K562 (cell line): ENCODE measurements around the gene PALMD. TPM values are rescaled to one million over a fixed set of nuclear protein-coding genes. Genes with fewer than 3 reads are reported as not detected.

Source experiments
- ATAC-seq: fragments of 200-7000 bp; cut with Tn5 transposase; 3 replicates; pipeline ENCODE4 v1.9.1; 2020; ENCODE audit warnings: moderate library complexity
- BruUV-seq: library from RNA; stranded (reverse); fragments of 400-500 nt; replicated peaks from 2 replicates; lab custom pipeline; 2021; lab: Mats Ljungman, UMichigan
- CTCF ChIA-PET: fragments of 300-600 bp; formaldehyde crosslinking; extraction: SDS; loops from one replicate; lab custom pipeline; 2021; ENCODE audit warnings: low intra/inter-chr PET ratio; lab: Yijun Ruan, JAX
- POLR2A ChIA-PET: fragments of 300-600, 350-650 bp; sonication (Branson Sonifier 250); formaldehyde crosslinking; extraction: SDS; loops from one replicate; lab custom pipeline; 2021; ENCODE audit warnings: antibody characterized with exemption, inconsistent platforms; lab: Yijun Ruan, JAX
- DNase-seq, 4 experiments: peaks; one replicate each; pipeline versions ENCODE4 v3.0.0 to v3.0.0-alpha.2; 2011 to 2018; ENCODE audit warnings: low spot score in 3 of 4, mixed read lengths in 3 of 4; ENCODE audit errors: extremely low read depth in 1 of 4
- FAIRE-seq: peaks from 2 replicates; lab custom pipeline; 2011; peaks lifted over from hg19 to GRCh38; lab: Jason Lieb, UNC
- H2AFZ ChIP-seq: 2 replicates; pipeline ENCODE4 v1.6.0; 2011; ENCODE audit warnings: low read depth, low read length, control low read depth, inconsistent platforms
- H3K27ac ChIP-seq: fragments of 200-600 bp; 3 replicates; pipeline ENCODE4 v1.8.0; 2011; ENCODE audit warnings: low read depth, mild to moderate bottlenecking, control low read depth, inconsistent platforms, low read length, moderate library complexity, mixed read lengths; ENCODE audit errors: extremely low read depth
- H3K27me3 ChIP-seq, 2 experiments: fragments of 300-600 bp in 1 of 2; 2 replicates in 1 of 2; 3 replicates in 1 of 2; pipeline versions ENCODE4 v1.6.0 to v1.8.0; 2011; ENCODE audit warnings: inconsistent platforms in 2 of 2, low read length in 2 of 2, mild to moderate bottlenecking in 1 of 2, mixed read lengths in 1 of 2, moderate library complexity in 1 of 2; ENCODE audit not compliant: control insufficient read depth in 2 of 2, insufficient read depth in 2 of 2
- H3K36me3 ChIP-seq: fragments of 300-600 bp; 3 replicates; pipeline ENCODE4 v1.8.0; 2011; ENCODE audit warnings: mild to moderate bottlenecking, low read length, inconsistent platforms; ENCODE audit not compliant: control insufficient read depth, insufficient read depth
- H3K4me1 ChIP-seq, 2 experiments: fragments of 200-600 bp in 1 of 2; replicated peaks in 1 of 2; 2 replicates in 1 of 2; 3 replicates in 1 of 2; pipeline versions ENCODE4 v1.5.1 to v1.8.0; 2011; ENCODE audit warnings: inconsistent platforms in 2 of 2, low read length in 2 of 2, mild to moderate bottlenecking in 1 of 2, mixed read lengths in 1 of 2, moderate library complexity in 1 of 2; ENCODE audit not compliant: control insufficient read depth in 2 of 2, insufficient read depth in 2 of 2
- H3K4me2 ChIP-seq: 2 replicates; pipeline ENCODE4 v1.6.1; 2011; ENCODE audit warnings: low read length, control low read depth, inconsistent platforms, mixed read lengths; ENCODE audit not compliant: insufficient read depth
- H3K4me3 ChIP-seq: fragments of 200-600 bp; sonication (generic), shearing (Covaris generic); 2 replicates; pipeline ENCODE4 v1.5.1; 2016; ENCODE audit warnings: control low read depth, inconsistent platforms
- H3K79me2 ChIP-seq: fragments of 200-600 bp; 3 replicates; pipeline ENCODE4 v1.8.0; 2011; ENCODE audit warnings: low read length, inconsistent platforms; ENCODE audit not compliant: control insufficient read depth, insufficient read depth
- H3K9ac ChIP-seq, 2 experiments: 2 replicates each; pipeline versions ENCODE4 v1.6.0 to v1.6.1; 2011; ENCODE audit warnings: low read depth in 2 of 2, low read length in 2 of 2, control low read depth in 1 of 2, inconsistent platforms in 1 of 2, mild to moderate bottlenecking in 1 of 2, mixed read lengths in 1 of 2; ENCODE audit not compliant: insufficient read depth in 1 of 2
- H3K9me1 ChIP-seq: one replicate; pipeline ENCODE4 v1.6.0; 2011; ENCODE audit warnings: inconsistent platforms, mild to moderate bottlenecking, low read length, moderate library complexity; ENCODE audit not compliant: control insufficient read depth, insufficient read depth
- H3K9me3 ChIP-seq: replicated peaks from 2 replicates; pipeline ENCODE4 v1.5.1; 2011; ENCODE audit warnings: low read depth, low read length, inconsistent platforms; ENCODE audit not compliant: control insufficient read depth, insufficient read depth
- H4K20me1 ChIP-seq: replicated peaks from 2 replicates; pipeline ENCODE4 v1.6.1; 2011; ENCODE audit warnings: low read length, inconsistent platforms, mixed read lengths; ENCODE audit not compliant: control insufficient read depth, insufficient read depth
- BACH1 ChIP-seq: fragments of 200-800 bp; sonication (Bioruptor generic); IDR thresholded peaks from 2 replicates; pipeline ENCODE4 v1.6.1; 2016; ENCODE audit warnings: missing genetic modification characterization, missing compliant biosample characterization
- DIDO1 ChIP-seq: fragments of 450-650 bp; IDR thresholded peaks from 2 replicates; pipeline ENCODE4 v1.6.1; 2016; ENCODE audit warnings: low read depth, missing biosample characterization, missing genetic modification characterization
- HNRNPUL1 ChIP-seq: fragments of 200-400 bp; formaldehyde crosslinking; IDR thresholded peaks from 2 replicates; pipeline ENCODE4 v1.6.1; 2017; ENCODE audit warnings: low read length
- KDM4B ChIP-seq, 2 experiments: fragments of 450-650 bp in 1 of 2; sonication (generic) in 1 of 2; IDR thresholded peaks; 2 replicates each; pipeline ENCODE4 v1.6.1; 2016 to 2017; ENCODE audit warnings: borderline replicate concordance in 2 of 2, antibody characterized with exemption in 1 of 2, low read depth in 1 of 2, mild to moderate bottlenecking in 1 of 2
- RAD21 ChIP-seq, 2 experiments: fragments of 250-450 bp in 1 of 2; fragments of 450-650 bp in 1 of 2; sonication (Bioruptor Pico) in 1 of 2; formaldehyde crosslinking in 1 of 2; IDR thresholded peaks in 1 of 2; conservative IDR thresholded peaks in 1 of 2; 2 replicates each; pipeline versions ENCODE4 v1.4.0 to v1.8.0; 2020 to 2022; ENCODE audit warnings: mild to moderate bottlenecking in 2 of 2, moderate library complexity in 1 of 2
- RBFOX2 ChIP-seq: fragments of 200-400 bp; formaldehyde crosslinking; IDR thresholded peaks from 2 replicates; pipeline ENCODE4 v1.6.1; 2017; ENCODE audit warnings: low read depth, mild to moderate bottlenecking, low read length, moderate library complexity
- RFX5 ChIP-seq: IDR thresholded peaks from 2 replicates; pipeline ENCODE4 v1.6.1; 2011; ENCODE audit warnings: low read depth, mild to moderate bottlenecking, improper control_type of control experiment, low read length
- WGBS: fragments of 100-300 bp; shearing (Covaris generic); methylation state at CpG from one replicate; pipeline ENCODE4 v1.1.6; 2016; ENCODE audit warnings: low coverage, mixed read lengths; ENCODE audit not compliant: insufficient coverage; ENCODE audit errors: missing lambda C conversion rate; 5-methylcytosine and 5-hydroxymethylcytosine counted together
- in situ Hi-C: fragments of 300-500 bp; cut with MboI; formaldehyde crosslinking; loops from 4 replicates; pipeline ENCODE4 v1.15.0; 2018; ENCODE audit warnings: inconsistent platforms, mixed read lengths
- intact Hi-C: fragments of 100-400 bp; cut with micrococcal nuclease; formaldehyde crosslinking; loops from 2 replicates; pipeline ENCODE4 v1.14.2; 2022
- polyA plus RNA-seq, 8 experiments: library from polyadenylated mRNA; depleted of rRNA in 4 of 8; stranded (reverse) in 5 of 8; unstranded in 3 of 8; fragments of >200 nt; fragmentation: Nextera tagmentation in 2 of 8; fragmentation: Illumina TruSeq in 1 of 8; extraction: Ambion mirVana in 2 of 8; extraction: Trizol in 1 of 8; gene quantifications; 2 replicates each; pipeline versions ENCODE4 v1.2.1 to v1.2.3, GENCODE V29; 2011 to 2014; ENCODE audit warnings: inconsistent platforms in 1 of 8, missing spikeins in 1 of 8
- total RNA-seq, 7 experiments: library from RNA; depleted of rRNA in 6 of 7; stranded (reverse); fragments of >200 nt in 6 of 7; fragmentation: Illumina TruSeq in 2 of 7; extraction: Trizol in 2 of 7; gene quantifications; 2 replicates each; pipeline versions ENCODE4 v1.2.1 to v1.2.3, GENCODE V29; 2011 to 2021; ENCODE audit warnings: low replicate concordance in 1 of 7
- TF ChIP-seq, protein P1 (sequence below): sonication (generic); formaldehyde crosslinking; IDR thresholded peaks from 2 replicates; pipeline ENCODE4 v1.8.0; 2023; ENCODE audit warnings: mild to moderate bottlenecking, missing genetic modification reagents
- TF ChIP-seq, protein P2 (sequence below), 2 experiments: IDR thresholded peaks; 2 replicates each; pipeline ENCODE4 v1.6.1; 2012; ENCODE audit warnings: improper control_type of control experiment in 2 of 2, low read depth in 2 of 2, low read length in 2 of 2, borderline replicate concordance in 1 of 2
- TF ChIP-seq, protein P3 (sequence below): fragments of 250-450 bp; sonication (Bioruptor Pico); IDR thresholded peaks from 2 replicates; pipeline ENCODE4 v1.8.0; 2022; ENCODE audit warnings: inconsistent platforms, mild to moderate bottlenecking, moderate library complexity, borderline replicate concordance
- TF ChIP-seq, protein P4 (sequence below): fragments of 250-450 bp; sonication (Bioruptor Pico); IDR thresholded peaks from 2 replicates; pipeline ENCODE4 v1.4.0; 2020; ENCODE audit warnings: mild to moderate bottlenecking, moderate library complexity

PALMD gene
- total and polyA plus RNA-seq, 9 of the 15 experiments (the other 6 are each of a cell fraction or from before 2014, with no cell fraction given), result 2.7 to 13.5 (median 5.4) TPM

DNA sequence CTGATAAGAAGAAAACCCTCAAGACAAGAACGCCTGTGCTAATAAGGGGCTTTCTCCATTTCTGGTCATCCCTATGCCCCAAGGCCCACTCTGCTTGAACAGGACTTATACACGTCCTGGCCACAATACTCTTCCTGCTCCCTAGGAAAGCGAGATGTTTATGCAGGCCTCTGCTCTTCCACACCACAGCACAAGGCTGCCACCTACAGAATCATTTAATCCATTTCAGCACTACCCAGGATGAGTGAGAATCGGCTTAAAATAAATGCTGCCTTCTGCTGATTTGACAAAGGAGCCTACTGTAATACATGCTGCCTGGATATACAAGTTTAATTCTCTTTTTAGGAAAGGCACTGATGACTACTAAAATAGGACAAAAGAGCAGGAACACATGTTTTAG is 91.1 kb downstream of the PALMD start:
- Histone ChIP-seq H3K79me2 (no peaks in the 10 kb centered on the region), H3K27me3 (no peaks in the 10 kb centered on the region), H3K4me1 (no peaks in the 10 kb centered on the region), H3K9me1 (no peaks in the 10 kb centered on the region), H2AFZ (no peak overlapping the region), H3K4me2 (no peak overlapping the region), H3K4me3 (no peak overlapping the region), H4K20me1 (no peaks in the 10 kb centered on the region), H3K36me3 (peaks cover 81% of the 10 kb centered on the region), H3K9ac (no peak overlapping the region), H3K9me3 (no peaks in the 10 kb centered on the region), H3K27ac (no peak overlapping the region)
- ChIA-PET POLR2A (no interaction called here), CTCF (interaction anchor here (1.2 kb wide), 1 partner anchor 556 kb away, joined by 3 read pairs; no protein-coding TSS in a partner anchor)
- WGBS, result 42% methylated on average over 4 of the region's 4 CpGs
- TSS peak; percentile 4 for BruUV-seq
- peak; percentile 17 to 55 (median 37) for DNase-seq
- intact Hi-C loops (no loop called here), in situ Hi-C loops (no loop called here)
- FAIRE-seq, result peak; percentile 29
- ATAC-seq, result peak; percentile 94
- TF ChIP-seq BACH1, result no peak
- no peak for TF ChIP-seq HNRNPUL1
- TF ChIP-seq, protein P1, sequence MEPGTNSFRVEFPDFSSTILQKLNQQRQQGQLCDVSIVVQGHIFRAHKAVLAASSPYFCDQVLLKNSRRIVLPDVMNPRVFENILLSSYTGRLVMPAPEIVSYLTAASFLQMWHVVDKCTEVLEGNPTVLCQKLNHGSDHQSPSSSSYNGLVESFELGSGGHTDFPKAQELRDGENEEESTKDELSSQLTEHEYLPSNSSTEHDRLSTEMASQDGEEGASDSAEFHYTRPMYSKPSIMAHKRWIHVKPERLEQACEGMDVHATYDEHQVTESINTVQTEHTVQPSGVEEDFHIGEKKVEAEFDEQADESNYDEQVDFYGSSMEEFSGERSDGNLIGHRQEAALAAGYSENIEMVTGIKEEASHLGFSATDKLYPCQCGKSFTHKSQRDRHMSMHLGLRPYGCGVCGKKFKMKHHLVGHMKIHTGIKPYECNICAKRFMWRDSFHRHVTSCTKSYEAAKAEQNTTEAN, result no peak
- TF ChIP-seq, protein P2, sequence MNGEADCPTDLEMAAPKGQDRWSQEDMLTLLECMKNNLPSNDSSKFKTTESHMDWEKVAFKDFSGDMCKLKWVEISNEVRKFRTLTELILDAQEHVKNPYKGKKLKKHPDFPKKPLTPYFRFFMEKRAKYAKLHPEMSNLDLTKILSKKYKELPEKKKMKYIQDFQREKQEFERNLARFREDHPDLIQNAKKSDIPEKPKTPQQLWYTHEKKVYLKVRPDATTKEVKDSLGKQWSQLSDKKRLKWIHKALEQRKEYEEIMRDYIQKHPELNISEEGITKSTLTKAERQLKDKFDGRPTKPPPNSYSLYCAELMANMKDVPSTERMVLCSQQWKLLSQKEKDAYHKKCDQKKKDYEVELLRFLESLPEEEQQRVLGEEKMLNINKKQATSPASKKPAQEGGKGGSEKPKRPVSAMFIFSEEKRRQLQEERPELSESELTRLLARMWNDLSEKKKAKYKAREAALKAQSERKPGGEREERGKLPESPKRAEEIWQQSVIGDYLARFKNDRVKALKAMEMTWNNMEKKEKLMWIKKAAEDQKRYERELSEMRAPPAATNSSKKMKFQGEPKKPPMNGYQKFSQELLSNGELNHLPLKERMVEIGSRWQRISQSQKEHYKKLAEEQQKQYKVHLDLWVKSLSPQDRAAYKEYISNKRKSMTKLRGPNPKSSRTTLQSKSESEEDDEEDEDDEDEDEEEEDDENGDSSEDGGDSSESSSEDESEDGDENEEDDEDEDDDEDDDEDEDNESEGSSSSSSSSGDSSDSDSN (IDR thresholded peaks at IDR 0.05; ENCODE audit: borderline replicate concordance in 1 of 2, low read depth in 2 of 2, low read length in 2 of 2), result no peak
- TF ChIP-seq RAD21 (CRISPR knock-in tag; conservative IDR thresholded peaks at IDR 0.05 in 1 of 2, IDR thresholded peaks at IDR 0.05 in 1 of 2), result peak in 1 of 2 experiments; percentile 61; a peak in 2 of 4 replicates
- no peak for TF ChIP-seq DIDO1 (tag)
- TF ChIP-seq RFX5, result no peak
- no peak for TF ChIP-seq KDM4B (IDR thresholded peaks at IDR 0.05; ENCODE audit: borderline replicate concordance in 2 of 2, low read depth in 1 of 2)
- no peak for TF ChIP-seq RBFOX2
- TF ChIP-seq, protein P3, sequence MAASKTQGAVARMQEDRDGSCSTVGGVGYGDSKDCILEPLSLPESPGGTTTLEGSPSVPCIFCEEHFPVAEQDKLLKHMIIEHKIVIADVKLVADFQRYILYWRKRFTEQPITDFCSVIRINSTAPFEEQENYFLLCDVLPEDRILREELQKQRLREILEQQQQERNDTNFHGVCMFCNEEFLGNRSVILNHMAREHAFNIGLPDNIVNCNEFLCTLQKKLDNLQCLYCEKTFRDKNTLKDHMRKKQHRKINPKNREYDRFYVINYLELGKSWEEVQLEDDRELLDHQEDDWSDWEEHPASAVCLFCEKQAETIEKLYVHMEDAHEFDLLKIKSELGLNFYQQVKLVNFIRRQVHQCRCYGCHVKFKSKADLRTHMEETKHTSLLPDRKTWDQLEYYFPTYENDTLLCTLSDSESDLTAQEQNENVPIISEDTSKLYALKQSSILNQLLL (CRISPR knock-in tag), result no peak
- TF ChIP-seq, protein P4, sequence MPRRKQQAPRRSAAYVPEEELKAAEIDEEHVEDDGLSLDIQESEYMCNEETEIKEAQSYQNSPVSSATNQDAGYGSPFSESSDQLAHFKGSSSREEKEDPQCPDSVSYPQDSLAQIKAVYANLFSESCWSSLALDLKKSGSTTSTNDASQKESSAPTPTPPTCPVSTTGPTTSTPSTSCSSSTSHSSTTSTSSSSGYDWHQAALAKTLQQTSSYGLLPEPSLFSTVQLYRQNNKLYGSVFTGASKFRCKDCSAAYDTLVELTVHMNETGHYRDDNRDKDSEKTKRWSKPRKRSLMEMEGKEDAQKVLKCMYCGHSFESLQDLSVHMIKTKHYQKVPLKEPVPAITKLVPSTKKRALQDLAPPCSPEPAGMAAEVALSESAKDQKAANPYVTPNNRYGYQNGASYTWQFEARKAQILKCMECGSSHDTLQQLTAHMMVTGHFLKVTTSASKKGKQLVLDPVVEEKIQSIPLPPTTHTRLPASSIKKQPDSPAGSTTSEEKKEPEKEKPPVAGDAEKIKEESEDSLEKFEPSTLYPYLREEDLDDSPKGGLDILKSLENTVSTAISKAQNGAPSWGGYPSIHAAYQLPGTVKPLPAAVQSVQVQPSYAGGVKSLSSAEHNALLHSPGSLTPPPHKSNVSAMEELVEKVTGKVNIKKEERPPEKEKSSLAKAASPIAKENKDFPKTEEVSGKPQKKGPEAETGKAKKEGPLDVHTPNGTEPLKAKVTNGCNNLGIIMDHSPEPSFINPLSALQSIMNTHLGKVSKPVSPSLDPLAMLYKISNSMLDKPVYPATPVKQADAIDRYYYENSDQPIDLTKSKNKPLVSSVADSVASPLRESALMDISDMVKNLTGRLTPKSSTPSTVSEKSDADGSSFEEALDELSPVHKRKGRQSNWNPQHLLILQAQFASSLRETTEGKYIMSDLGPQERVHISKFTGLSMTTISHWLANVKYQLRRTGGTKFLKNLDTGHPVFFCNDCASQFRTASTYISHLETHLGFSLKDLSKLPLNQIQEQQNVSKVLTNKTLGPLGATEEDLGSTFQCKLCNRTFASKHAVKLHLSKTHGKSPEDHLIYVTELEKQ (CRISPR knock-in tag), result no peak
